ENCODE results near the gene NTHL1. TPM values are rescaled to one million over a fixed set of nuclear protein-coding genes. Genes with fewer than 3 reads are reported as not detected.

The NTHL1 gene
- total and polyA plus RNA-seq, 2 of the 8 experiments (the other 6 are each of a cell fraction or from before 2014, with no cell fraction given), result 70.9 to 150 TPM

DNA sequence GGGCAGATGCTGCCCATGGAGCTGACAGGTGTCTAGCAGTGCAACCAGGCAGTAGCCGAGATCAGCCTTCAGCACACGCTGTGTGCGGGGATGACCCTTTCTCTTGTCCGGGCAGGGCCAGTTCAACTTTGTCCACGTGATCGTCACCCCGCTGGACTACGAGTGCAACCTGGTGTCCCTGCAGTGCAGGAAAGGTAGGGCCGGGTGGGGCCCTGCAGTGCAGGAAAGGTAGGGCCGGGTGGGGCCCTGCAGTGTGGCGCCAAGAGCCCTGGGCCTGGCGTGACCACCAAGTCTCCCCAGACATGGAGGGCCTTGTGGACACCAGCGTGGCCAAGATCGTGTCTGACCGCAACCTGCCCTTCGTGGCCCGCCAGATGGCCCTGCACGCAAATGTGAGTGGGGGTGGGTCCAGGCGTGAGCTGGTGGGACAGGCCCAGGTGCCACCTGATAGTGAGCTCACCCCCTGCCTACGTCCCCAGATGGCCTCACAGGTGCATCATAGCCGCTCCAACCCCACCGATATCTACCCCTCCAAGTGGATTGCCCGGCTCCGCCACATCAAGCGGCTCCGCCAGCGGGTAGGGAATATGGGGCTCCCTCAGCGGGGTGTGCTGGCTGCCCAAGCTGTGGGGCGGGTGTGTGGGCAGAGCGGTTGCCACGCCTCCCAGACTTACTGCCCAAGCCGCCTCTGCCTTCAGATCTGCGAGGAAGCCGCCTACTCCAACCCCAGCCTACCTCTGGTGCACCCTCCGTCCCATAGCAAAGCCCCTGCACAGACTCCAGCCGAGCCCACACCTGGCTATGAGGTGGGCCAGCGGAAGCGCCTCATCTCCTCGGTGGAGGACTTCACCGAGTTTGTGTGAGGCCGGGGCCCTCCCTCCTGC is 40.4 kb upstream of the NTHL1 start (continued):
- TF ChIP-seq, protein P1, sequence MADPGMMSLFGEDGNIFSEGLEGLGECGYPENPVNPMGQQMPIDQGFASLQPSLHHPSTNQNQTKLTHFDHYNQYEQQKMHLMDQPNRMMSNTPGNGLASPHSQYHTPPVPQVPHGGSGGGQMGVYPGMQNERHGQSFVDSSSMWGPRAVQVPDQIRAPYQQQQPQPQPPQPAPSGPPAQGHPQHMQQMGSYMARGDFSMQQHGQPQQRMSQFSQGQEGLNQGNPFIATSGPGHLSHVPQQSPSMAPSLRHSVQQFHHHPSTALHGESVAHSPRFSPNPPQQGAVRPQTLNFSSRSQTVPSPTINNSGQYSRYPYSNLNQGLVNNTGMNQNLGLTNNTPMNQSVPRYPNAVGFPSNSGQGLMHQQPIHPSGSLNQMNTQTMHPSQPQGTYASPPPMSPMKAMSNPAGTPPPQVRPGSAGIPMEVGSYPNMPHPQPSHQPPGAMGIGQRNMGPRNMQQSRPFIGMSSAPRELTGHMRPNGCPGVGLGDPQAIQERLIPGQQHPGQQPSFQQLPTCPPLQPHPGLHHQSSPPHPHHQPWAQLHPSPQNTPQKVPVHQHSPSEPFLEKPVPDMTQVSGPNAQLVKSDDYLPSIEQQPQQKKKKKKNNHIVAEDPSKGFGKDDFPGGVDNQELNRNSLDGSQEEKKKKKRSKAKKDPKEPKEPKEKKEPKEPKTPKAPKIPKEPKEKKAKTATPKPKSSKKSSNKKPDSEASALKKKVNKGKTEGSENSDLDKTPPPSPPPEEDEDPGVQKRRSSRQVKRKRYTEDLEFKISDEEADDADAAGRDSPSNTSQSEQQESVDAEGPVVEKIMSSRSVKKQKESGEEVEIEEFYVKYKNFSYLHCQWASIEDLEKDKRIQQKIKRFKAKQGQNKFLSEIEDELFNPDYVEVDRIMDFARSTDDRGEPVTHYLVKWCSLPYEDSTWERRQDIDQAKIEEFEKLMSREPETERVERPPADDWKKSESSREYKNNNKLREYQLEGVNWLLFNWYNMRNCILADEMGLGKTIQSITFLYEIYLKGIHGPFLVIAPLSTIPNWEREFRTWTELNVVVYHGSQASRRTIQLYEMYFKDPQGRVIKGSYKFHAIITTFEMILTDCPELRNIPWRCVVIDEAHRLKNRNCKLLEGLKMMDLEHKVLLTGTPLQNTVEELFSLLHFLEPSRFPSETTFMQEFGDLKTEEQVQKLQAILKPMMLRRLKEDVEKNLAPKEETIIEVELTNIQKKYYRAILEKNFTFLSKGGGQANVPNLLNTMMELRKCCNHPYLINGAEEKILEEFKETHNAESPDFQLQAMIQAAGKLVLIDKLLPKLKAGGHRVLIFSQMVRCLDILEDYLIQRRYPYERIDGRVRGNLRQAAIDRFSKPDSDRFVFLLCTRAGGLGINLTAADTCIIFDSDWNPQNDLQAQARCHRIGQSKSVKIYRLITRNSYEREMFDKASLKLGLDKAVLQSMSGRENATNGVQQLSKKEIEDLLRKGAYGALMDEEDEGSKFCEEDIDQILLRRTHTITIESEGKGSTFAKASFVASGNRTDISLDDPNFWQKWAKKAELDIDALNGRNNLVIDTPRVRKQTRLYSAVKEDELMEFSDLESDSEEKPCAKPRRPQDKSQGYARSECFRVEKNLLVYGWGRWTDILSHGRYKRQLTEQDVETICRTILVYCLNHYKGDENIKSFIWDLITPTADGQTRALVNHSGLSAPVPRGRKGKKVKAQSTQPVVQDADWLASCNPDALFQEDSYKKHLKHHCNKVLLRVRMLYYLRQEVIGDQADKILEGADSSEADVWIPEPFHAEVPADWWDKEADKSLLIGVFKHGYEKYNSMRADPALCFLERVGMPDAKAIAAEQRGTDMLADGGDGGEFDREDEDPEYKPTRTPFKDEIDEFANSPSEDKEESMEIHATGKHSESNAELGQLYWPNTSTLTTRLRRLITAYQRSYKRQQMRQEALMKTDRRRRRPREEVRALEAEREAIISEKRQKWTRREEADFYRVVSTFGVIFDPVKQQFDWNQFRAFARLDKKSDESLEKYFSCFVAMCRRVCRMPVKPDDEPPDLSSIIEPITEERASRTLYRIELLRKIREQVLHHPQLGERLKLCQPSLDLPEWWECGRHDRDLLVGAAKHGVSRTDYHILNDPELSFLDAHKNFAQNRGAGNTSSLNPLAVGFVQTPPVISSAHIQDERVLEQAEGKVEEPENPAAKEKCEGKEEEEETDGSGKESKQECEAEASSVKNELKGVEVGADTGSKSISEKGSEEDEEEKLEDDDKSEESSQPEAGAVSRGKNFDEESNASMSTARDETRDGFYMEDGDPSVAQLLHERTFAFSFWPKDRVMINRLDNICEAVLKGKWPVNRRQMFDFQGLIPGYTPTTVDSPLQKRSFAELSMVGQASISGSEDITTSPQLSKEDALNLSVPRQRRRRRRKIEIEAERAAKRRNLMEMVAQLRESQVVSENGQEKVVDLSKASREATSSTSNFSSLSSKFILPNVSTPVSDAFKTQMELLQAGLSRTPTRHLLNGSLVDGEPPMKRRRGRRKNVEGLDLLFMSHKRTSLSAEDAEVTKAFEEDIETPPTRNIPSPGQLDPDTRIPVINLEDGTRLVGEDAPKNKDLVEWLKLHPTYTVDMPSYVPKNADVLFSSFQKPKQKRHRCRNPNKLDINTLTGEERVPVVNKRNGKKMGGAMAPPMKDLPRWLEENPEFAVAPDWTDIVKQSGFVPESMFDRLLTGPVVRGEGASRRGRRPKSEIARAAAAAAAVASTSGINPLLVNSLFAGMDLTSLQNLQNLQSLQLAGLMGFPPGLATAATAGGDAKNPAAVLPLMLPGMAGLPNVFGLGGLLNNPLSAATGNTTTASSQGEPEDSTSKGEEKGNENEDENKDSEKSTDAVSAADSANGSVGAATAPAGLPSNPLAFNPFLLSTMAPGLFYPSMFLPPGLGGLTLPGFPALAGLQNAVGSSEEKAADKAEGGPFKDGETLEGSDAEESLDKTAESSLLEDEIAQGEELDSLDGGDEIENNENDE (IDR thresholded peaks at IDR 0.05; ENCODE audit: insufficient replicate concordance, low read length), result no peak
- TF ChIP-seq EP300 (IDR thresholded peaks at IDR 0.05; ENCODE audit: borderline replicate concordance in 1 of 2, low read depth in 2 of 2, low read length in 2 of 2) (no peak), SP4 (IDR thresholded peaks at IDR 0.05; ENCODE audit: low read length) (no peak), RNF2 (IDR thresholded peaks at IDR 0.05; ENCODE audit: borderline replicate concordance, low read depth, low read length, missing control alignments, poor library complexity, severe bottlenecking) (no peak)
- TF ChIP-seq, protein P2, sequence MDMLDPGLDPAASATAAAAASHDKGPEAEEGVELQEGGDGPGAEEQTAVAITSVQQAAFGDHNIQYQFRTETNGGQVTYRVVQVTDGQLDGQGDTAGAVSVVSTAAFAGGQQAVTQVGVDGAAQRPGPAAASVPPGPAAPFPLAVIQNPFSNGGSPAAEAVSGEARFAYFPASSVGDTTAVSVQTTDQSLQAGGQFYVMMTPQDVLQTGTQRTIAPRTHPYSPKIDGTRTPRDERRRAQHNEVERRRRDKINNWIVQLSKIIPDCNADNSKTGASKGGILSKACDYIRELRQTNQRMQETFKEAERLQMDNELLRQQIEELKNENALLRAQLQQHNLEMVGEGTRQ (IDR thresholded peaks at IDR 0.05; ENCODE audit: low read length), result no peak
- TF ChIP-seq, protein P3, sequence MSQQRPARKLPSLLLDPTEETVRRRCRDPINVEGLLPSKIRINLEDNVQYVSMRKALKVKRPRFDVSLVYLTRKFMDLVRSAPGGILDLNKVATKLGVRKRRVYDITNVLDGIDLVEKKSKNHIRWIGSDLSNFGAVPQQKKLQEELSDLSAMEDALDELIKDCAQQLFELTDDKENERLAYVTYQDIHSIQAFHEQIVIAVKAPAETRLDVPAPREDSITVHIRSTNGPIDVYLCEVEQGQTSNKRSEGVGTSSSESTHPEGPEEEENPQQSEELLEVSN (IDR thresholded peaks at IDR 0.05), result no peak

All from H1 (cell line).